ENCODE results near the gene CAMSAP2.

CAMSAP2 gene

DNA sequence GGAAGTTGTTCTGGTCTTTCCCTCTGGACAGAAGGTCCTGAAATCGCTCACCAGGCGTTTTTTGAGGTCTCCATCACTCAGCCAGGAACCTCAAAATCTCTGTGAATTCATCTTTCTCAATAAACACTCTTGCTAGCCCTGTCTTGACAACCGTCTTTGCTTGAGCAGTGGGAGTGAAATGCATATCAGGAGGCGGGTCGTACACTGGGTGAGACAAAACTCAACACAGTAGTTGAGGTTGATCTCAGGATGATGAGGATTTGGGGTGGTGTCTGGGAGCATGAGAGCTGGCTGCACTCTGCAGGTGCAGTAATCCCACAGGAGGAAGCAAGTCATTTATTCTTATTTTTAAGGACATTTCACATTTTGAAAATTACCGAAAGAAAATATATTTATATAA is 136.0 kb downstream of the CAMSAP2 start:
- TF ChIP-seq, protein P1, sequence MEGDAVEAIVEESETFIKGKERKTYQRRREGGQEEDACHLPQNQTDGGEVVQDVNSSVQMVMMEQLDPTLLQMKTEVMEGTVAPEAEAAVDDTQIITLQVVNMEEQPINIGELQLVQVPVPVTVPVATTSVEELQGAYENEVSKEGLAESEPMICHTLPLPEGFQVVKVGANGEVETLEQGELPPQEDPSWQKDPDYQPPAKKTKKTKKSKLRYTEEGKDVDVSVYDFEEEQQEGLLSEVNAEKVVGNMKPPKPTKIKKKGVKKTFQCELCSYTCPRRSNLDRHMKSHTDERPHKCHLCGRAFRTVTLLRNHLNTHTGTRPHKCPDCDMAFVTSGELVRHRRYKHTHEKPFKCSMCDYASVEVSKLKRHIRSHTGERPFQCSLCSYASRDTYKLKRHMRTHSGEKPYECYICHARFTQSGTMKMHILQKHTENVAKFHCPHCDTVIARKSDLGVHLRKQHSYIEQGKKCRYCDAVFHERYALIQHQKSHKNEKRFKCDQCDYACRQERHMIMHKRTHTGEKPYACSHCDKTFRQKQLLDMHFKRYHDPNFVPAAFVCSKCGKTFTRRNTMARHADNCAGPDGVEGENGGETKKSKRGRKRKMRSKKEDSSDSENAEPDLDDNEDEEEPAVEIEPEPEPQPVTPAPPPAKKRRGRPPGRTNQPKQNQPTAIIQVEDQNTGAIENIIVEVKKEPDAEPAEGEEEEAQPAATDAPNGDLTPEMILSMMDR (IDR thresholded peaks at IDR 0.05; ENCODE audit: low read depth, low read length) = no peak
- DNase-seq (ENCODE audit: extremely low read depth, low read depth) = no peak

DNA sequence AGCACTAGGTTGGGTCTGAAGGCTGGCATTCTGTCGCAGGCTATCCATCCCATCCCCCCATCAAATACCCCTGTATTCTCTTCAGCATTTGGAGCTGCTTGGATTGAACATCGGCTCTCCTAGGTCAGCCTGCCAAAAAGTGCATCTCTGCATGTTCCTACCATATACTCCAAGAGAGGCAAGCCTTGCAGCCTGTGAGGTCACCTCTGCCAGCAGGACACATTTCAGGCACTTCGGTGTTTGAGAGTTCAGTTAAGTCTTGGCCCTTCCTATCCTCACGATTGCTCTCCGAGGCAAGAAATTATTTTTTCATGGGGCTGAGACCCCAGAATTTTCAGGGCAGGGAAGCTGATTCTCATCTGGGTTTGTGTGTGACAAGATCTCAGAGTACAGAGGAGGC is 136.7 kb downstream of the CAMSAP2 start:
- TF ChIP-seq, protein P1 (IDR thresholded peaks at IDR 0.05; ENCODE audit: low read depth, low read length) = no peak
- DNase-seq (ENCODE audit: extremely low read depth, low read depth) = no peak

DNA sequence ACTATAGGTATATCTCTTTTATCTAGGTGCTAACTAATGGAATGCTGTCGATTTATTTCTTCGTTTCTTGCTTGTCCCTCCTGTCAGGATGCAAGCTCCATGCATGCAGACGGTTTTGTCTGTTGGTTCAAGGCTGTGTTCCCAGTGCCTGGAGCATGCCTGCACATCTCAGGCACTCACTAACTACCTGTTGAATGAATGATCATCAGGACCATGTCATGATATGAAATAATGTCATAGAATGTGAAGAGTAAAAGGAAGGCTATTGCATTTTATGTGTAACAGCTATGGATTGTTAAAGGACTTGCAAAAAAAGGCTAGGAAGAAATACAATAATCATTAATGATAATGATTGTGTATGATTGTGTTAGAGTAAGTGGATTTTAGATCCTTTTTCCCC is 138.3 kb downstream of the CAMSAP2 start:
- TF ChIP-seq, protein P1 (IDR thresholded peaks at IDR 0.05; ENCODE audit: low read depth, low read length) = no peak
- DNase-seq (ENCODE audit: extremely low read depth, low read depth) = no peak

DNA sequence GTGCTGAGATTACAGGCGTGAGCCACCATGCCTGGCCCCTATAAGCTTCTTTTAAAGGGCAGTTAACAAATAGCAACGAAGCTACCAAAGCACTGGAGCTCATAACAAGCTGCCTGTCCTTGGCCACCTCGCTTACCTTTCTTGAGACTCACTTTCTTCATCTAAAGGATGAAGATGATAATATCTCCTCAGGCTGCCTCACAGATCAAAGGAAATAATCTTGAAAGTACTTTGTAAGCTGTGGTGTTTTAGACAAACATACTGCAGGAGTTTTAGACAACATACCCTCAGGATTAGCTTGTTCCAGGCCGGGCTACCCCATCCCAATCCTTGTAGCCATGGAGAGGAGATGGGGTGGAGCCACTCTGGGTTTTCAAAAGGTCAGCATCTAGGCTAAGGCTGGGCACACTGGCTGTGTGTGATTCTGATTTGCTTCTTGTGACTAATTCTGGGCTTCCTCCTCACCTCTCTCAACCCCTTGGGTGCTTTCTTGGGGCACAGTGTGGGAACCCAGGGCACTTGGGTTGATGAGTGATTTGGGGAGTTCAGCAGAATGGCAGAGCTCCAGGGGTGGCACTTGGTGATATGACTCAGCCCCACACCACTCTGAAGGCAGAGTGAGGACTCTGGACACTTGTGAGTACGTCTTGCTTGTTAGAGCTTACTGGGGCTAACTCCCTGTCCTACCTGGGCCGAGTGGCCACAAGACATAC is 139.3 kb downstream of the CAMSAP2 start:
- DNase-seq (ENCODE audit: extremely low read depth, low read depth) = no peak
- TF ChIP-seq, protein P1 (IDR thresholded peaks at IDR 0.05; ENCODE audit: low read depth, low read length) = no peak

DNA sequence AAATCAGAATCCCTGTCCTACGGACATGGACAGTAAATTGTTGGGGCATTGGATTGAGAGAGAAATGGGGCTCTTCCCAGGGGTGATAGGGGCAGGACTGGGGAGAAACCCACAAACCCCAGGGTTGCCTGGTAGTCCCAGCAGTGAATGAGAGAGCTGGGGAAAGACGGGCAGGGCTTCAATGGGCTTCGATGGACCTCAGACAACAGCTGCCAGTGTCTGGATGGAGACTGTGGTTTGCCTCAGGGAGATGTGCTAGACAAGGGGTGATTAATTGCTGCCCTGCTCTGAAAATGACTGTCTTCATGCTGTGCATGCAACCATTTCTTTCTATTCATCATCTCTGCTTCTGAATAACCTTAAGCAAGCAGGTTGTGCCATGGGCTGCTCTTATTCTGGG is 141.5 kb downstream of the CAMSAP2 start:
- TF ChIP-seq, protein P1 (IDR thresholded peaks at IDR 0.05; ENCODE audit: low read depth, low read length) = no peak
- no peak for DNase-seq (ENCODE audit: extremely low read depth, low read depth)

DNA sequence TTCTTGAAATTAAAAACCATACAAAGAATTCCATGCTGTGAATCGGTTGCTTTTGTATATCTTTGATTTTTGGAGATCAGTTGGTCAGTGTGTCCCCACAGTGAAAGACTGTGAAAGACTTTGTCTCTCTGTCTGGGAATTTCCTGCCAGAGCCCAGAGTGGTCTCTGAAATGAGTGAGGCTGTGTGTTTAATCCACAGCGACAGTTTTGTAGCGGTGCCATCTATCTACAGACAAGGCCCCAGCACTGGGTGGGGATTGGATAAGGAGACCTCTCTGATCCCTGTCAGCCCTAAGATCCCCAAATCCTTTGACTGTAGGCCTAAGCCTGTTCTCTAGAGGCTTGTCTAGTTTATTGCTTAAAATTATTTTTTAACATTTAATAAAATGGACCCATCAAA is 144.4 kb downstream of the CAMSAP2 start:
- DNase-seq (ENCODE audit: extremely low read depth, low read depth) = no peak
- TF ChIP-seq, protein P1 (IDR thresholded peaks at IDR 0.05; ENCODE audit: low read depth, low read length) = no peak

DNA sequence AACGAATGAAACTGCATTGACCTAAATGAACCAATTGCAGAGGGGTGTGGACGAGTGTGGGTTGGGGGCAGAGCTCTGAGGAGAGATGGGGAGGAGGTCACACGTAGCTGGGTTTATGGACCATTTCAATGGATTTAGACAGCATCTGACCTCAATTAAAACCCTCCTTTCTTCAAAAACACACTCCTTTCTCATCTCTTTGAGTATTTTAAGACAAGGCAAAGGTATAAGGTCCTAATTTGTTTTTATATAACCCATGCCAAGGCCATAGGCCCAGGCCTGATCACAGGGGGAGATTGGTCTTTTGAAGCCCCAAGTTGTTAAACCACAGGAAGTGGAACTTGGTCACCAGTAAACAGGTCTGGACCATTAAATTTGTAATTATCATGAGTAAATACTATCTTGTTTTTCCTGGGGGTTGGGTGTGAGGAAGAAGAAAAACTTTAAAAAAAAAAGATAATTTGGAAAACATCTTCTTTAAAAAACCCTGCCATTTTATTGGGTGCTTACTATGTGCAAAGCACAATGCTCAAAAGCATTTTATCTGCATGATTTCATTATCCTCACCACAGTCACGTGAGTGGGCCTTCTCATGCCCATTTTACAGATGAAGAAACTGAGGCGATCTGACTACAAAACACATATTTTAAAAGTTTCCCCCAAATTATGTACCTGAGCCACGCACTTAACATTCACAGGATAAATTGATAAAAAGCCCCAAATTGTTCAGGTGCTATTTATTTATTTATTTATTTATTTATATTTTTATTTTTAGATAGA is 147.1 kb downstream of the CAMSAP2 start:
- TF ChIP-seq, protein P1 (IDR thresholded peaks at IDR 0.05; ENCODE audit: low read depth, low read length) = no peak
- no peak for DNase-seq (ENCODE audit: extremely low read depth, low read depth)

Data from AG09319 (cell line).